Suppressor macrophage treated with lipopolysaccharide for 1 hour (primary cell): ENCODE results near the gene LRFN4.

Experiments used
- DNase-seq, 3 donors: peaks; one replicate each; pipeline ENCODE4 v3.0.0-alpha.2; 2020 to 2022

Gene LRFN4

DNA sequence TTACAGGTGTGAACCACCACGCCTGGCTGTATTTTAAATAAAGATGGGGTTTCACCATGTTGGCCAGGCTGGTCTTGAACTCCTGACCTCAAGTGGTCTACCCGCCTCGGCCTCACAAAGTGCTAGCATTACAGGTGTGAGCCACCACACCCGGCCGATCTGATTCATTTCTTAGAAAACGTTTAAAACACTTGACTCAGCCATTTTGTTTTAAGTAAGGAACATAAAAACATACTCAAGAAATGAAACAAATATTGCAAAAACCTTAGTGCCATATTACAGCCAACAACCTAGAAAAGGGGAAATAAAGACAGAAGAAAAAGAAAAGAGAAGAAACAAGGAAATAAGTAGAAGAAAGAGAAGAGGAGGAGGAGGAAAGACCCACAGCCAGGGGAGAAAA is 17.4 kb downstream of the LRFN4 start:
- DNase-seq, result no peak

DNA sequence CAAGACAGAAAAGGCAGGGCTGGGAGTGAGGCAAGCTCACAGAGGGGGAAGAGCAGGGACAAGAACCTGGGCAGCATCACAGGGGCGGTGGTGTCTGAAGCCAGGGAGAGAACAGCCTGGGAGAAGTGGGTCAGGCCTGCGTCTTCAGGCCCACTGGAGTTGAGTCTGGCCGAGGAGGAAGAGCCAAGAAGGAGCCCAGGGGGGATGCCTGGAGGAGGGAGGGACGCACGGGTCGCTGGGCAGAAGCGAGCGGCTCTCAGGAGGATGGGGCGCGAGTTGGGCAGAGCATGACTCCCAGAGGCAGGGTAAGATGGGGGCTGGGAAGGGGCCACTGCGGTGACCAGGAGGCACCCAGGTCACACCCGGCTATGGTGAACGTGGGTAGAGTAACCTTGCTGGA is 18.5 kb downstream of the LRFN4 start:
- no peak for DNase-seq

DNA sequence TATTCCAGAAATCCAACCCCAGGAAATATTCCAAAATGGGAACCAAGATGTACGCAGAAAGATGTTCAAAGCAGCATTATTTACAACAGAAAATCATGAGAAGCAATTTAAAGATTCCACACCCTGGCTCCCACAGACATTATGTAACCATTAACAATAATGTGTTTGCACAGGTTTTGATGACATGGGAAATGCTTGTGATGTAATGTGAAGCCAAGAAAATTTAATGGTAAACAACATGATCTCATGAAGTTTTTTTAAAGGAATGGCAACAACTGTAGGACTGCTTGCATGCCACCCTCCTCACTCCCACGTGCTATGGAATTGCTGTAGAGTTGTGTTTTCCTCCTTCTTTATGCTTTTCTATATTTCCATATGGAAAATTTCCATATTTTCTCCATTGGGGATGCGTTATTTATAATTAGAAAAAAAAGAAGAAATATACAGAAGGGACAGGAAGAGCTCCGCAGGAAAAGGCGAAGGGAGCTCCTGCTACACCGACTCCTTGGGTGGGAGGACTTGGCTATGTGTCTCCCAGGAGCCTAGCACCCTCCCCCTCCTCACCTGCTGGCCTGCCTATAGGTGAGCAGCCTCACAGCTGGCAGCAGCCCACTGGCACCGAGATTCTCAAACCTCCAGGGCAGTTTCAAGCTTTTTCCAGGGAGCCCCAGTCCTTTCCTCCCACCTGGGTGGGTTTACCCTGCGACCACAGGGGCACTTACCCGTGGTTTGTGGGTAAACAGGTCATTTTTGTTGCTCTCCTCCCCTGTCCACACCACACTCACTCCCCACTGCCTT is 20.9 kb downstream of the LRFN4 start:
- DNase-seq, result no peak

DNA sequence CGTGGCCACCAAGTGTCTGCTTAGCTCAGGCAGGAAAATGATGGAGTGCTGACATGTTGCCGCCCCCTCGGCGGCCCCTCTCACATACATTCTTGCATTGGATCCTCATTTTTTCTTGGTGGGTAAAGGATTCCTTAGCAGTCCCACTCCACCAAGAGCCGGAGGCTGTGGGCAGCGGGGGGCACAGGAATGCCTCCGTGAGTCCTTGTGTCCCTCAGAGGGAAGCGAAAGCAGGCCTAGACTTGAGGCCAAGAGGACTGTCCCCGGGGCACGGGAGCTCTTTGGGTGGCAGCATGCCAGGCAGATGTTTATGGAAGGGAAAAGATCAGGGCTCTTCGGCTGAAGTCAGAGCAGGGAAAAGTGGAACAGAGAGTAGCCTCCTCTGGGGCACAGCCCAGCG is 21.6 kb downstream of the LRFN4 start:
- DNase-seq, result no peak

DNA sequence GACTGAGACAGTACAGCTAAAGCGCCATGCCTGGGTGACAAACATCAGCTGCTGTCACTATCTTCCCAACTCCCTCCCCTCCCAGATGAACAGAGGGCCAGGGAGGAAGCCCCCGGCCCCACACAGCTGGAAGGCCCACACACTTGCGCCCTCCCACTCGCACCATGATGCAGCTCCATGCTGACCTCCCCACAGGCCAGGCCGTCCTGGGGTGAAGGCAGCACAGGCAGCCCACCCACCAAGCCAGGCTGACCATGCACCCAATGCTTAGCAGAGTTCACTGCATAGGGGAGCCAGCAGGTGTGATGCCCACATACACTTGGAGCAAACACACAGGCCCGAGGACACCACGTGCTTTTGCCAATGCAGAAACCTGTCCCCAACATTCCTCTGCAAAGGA is 22.1 kb downstream of the LRFN4 start:
- DNase-seq, result no peak

DNA sequence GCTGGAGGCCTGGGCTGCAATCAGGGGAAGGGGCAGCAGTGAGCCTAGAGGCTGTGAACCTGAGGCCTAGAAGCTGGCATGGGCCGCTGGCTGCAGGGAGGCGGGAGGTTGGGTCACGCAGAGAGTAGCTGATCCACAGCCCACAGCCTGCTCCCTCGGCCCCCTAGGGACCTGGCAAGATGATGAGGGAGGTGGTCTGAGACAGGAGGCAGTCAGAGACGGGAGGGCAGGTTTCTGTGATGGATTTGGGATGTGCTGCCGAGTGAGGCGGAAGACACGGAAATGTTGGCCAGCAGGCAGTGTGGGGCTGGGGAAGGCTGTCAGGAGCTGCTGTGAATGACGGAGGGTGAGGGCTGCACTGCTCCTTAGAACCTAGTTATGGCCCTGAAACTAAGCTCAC is 22.7 kb downstream of the LRFN4 start:
- no peak for DNase-seq

DNA sequence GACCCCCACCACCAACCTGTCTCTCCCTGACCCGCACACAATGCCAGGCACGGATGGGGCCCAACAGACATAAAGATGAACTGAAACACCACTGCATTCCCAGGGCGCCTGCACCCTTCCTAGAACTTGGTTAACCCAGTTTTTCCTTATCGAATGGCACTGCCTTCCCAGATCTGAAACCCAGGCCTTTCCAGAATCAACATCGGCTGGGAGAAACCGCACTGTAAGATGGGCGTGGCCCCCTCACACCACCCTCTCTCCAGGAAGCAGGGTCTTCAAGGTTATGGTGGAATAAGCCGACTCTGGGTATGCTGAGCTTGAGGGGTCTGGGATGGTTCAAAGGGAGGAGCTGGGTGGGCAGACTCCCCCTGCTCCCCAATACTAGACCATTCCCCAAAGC is 23.1 kb downstream of the LRFN4 start:
- DNase-seq, result no peak

DNA sequence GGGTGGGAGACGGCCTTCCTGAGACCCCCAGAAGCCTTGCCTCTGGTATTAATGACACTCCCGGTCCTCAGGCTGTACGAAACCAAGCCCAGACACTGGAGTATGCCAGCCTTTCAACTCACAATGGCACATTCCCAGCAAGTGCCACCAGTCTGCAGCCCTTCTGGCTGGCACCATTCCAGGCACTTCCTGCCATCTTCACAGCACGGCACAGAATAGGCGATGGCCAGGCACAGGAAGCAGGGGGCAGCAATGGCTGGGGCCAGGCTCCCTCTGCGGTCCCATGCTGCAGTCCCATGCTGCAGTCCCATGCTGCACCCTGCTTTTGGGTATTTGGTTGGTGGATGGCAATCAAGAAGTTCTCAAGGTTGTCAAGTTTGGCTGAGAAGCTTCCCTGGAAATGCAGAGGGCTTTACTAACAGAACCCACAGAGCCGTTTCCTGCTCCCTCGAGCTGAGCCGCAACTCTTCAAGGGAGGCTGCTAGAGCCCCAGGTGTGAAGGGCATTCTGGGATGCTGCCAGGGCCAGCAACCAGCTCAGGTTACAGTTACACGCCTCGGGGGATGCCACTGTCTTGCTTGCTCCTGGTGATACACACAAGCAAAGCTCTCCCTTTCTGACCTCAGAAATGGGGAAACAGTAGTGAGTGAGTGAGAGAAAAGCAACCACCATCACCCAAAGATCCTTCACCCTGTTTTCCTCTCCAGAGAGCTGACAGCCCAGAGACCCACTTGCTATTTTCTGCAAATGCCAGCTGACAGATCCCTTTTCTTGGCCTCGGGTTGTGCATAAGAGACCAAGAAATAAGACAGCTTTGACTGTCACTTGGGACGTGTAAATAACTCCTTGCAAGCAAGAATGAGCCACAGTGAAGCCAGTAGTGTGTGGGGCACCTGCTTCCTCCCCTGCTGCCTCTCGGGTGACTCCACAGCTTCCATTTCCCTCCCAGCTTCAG is 23.9 kb downstream of the LRFN4 start:
- DNase-seq, result no peak

DNA sequence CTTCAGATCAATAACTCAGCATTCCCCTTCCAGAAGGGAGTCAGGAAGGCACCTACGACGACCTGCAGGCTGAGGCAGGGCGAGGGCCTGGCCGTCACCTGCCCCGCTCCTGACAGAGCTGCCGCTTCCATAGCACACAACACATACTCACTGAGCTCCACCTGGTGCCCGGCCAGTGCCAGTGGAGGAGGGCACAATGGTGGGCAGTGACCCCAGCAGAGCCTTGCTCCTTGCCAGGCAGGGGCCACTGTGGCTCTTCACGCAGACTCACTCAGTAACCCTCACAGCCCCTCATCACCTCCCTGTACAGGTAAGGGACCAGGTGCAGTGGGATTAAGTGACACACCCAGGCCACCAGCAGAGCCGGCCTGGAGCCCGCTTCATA is 24.6 kb downstream of the LRFN4 start:
- no peak for DNase-seq

DNA sequence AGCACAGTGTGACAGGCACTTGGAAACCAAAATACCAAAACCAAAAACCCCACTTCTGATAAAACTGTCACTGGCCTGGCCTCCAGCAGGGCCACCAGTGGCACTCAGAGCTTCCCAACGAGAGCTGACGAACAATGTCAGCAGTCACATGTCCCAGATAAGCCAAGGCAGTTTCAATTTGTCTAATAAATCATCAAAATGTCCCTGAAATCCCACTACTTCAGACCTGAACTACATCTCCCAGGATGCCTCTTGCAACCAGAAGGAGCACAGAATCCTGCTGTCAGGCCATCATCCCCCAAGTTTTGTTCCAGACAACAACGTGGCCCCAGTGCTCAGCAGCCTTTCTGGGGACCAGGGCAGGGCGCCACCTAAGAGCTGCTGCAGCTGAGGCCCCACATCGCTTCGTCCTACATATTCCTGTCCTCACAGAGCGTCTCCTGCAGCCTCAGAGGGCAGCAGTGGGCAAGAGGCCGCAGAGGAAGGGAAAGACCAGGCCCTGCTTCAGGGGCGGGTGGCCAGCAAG is 25.1 kb downstream of the LRFN4 start:
- no peak for DNase-seq

DNA sequence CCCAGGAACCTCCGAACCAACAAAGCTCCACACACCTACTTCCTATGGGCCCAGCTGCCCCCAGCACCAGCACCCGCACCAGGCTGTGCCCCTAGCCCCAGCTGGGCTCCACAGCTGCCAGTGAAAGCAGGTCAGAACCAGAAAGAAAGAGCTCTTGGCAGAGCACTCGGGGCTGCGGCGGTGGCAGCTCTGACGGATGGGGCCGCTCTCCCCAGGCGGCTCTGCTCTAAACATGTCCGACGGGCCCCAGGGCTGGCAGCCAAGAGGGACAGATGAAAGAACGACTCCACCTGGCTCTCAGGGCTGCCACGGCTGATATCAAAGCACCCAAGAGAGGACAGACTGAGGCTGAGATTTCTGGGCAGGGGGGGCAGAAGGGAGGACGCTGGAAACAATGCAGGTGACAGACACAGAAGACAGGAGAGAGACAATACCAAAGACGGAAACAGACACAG is 25.7 kb downstream of the LRFN4 start:
- no peak for DNase-seq

DNA sequence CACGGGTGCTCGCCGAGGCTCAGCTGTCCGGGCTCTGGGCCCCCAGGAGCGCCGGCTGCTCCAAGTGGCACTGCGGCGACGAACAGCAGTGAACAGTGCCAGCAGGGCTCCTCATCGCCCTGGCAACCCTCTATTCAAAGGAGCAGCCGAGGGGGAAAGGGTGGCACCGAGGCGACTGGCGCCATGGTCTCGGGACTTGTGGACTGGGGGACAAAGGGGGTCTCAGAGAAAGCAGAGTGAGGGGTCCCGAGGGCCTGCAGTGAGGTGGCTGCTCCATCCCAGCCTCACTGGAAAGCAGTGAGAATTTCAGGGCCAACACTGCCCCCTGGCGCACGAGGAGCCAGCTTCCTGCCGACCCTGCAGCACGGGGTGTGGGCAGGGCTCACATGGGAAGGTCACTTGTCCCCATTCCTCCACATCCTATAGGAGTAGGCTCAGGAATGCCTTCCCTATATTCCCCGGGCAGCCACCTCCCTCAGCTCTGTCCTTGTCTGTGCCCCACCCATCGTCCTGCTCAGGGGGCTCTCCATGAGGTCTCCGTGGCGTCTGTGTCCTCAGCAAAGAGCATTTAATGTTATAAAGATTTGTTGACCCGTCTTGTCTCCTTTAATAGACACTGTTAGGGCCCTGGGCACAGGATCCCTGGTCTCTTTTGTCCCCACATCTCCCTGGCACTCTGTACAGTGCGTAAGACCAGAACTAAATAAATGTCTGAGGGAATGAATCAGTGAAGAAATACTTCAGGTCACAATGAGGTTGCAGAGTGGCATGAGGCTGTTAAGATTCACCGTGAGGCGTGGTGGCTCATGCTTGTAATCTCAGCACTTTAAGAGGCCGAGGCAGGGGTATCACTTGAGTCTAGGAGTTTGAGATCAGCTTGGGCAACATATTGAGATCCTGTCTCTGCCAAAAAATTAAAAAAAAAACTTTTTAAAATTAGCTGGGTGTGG is 26.4 kb downstream of the LRFN4 start:
- peak; percentile 64 to 86 (median 69) for DNase-seq

DNA sequence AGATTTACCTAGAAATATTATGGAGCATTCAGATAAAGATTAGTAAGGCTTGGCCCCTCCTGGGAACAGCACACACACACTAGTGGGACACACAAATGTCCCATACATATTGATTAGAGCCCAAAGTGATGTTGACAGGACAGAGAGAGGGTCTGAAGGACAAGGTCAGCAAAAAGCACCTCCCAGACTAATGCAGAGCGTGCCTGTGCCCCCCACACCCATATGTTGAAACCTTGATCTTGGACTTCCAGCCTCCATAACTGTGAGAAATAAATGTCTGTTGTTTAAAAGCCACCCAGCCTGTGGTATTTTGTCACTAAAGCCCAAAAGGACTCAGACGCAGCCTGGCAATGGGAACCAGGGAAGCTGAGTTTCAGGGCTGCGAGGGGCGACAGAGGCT is 27.6 kb downstream of the LRFN4 start:
- no peak for DNase-seq

DNA sequence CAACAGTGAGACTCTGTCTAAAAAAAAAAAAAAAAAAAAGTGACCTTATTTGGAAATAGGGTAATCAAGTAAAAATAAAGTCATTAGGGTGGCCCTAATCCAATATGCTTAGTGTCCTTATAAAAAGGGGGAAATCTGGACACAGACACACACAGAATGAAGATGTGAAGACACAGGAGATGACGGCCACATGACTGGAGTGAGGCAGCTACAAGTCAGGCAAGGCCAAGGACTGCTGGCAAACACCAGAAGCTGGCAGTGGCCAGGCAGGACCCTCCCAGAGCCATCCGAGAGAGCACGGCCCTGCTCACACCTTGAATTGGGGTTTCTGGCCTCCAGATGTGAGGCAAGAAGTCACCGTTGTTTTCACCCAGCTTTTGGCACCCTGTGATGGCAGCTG is 28.6 kb downstream of the LRFN4 start:
- DNase-seq, result no peak

DNA sequence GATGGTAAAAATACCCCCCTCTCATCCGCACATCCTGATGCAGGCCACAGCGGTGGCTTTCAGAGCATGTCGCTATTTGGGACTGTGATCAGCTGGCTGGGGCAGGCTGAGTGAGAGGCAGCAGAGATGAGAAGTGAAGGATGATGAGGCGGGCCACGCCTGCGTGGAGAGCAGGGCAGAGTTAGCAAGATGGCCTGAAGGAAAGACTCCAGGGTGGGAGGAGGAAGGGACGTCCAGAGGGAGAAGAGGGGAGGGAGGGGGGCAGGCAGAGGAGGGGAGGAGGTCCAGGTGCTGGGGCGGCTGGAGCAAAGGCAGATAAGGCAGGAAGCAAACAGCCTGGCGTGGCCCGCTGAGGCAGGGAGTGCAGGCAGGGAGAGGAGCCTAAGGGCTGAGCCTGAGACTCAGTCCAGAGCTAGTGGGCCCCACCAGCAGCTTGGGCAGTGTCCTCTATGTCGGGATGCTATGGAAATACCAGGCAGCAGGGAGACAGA is 29.1 kb downstream of the LRFN4 start:
- DNase-seq, result no peak

DNA sequence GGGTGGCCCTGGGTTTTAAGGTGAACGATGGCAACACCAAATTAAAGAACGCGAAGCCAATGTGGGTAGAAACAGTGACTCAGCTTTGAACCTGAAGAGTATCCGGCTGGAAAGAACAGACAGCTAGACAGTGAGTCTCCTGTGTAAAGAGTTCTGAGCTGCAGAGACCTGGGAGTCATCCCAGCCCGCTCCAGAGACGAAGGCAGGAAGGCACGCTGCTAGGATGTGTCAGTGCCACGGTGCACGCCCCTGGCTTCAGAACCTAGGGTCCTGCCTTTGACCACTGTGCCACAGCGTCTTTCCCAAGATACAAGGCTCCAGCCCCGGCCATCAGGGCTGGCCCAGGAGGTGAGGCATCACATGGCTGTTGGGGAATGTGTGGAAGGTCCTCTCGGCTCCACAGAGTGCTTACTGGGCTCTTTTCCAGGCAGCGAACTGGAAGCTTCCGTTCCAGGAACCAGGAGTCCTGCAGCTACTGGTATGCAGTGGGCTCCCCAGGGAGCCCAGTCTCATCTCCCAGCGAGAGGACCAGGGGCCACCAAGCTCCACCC is 29.9 kb downstream of the LRFN4 start:
- no peak for DNase-seq

DNA sequence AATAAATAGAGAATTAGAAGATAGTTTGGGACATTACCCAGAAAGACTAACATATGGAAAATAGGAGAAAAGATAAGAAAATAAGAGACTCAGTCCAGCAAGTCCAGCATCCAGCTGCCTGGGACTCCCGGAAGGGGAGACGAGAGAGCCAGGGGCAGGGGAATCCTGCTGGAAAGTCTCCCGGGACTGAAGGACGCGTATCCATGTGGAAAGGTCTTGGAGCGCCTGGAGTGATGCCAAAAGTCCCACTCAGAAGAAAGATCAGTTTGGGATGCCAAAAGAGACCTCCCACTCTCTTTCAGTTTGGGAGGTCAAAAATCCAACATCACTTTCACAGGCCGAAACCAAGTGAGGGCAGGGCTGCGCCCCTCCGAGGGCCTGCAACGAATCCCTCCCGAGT is 30.7 kb downstream of the LRFN4 start:
- DNase-seq, result no peak

DNA sequence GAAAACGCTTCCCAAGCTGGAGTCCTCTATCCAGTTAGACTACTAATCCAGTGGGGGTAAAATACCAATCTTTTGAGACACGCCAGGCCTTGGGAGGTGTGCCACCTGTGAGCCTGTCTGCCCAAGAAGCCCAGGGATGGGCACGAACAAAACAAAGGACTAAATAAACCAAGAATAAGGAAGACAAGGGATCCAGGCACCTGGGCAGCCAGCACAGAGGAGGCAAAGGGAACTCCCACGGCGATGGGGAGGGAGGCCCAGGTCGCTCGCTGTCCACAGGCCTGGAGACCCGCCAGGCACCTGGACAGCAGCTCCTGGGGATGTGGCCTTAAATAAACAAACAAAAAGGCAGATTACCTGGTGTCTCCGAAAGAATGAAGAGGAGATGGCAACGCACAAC is 31.4 kb downstream of the LRFN4 start:
- DNase-seq, result no peak

DNA sequence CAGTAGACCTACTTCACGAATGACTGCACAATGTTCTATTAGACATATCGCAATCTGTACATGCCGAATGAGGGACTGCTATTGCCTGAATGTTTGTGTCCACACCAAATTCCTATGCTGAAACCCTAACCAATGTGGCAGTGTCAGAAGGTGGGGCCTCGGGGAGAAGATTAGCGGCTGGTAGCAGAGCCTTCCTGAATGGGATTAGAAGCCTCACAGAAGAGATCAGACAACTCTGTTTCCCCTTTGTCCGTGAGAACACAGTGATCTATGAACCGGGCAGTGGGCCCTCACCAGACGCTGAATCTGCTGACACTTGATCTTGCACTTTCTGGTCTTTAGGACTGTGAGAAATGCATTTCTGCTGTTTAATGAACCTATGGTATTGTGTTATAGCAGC is 33.1 kb downstream of the LRFN4 start:
- no peak for DNase-seq

DNA sequence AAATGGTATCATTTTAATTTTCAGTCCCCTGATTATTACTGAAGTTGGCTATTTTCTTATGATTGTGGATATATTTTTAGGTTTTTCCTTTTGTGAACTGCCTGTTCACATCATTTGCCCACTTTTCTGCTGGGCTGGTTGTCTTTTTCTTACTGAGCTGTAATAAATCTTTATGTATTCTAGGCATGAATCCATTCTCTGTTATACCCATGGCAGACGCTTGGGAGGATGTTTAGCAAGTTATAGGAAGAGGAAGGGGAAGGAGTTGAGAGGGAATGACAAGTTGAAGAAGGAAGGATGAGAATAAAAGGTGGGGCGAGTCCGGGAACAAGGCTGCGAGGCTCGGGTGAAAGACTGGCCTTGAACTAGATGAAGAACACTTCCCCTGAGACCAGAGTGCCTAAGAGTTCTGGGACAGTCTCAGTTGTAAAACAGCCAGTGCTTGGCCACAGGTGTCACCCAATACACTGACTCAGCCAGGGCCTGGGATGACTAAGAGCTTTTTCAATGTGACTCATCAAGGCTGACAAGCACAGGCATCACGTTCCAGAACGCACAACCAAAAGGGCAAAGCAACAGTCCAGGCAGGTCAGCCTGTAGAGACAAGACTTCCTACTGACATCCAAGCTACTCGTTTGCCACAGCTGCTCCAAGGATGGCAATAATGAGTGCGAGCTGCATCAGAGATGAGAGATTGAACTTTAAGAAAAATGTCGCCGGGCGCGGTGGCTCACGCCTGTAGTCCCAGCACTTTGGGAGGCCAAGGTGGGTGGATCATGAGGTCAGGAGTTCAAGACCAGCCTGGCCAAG is 35.2 kb downstream of the LRFN4 start:
- peak; percentile 55 to 67 (median 63) for DNase-seq

DNA sequence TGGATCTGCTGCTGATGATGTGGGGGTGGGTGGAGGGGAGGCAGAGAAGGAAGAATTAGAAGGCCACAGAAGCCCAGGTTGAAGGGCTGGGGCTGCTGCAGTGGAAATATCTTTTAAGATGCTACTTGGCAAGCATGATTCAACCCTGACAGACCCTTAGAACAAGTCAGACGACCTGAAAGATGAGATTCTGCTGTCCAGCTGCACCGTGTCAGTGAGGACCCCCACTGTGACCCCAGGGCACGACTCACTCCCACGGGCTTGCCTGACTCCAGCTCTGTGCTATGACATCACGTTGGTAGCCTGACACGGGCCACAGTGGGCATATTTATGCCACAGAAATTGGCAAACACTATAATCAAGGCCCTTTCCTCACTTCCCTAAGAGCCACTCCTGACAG is 36.0 kb downstream of the LRFN4 start:
- DNase-seq, result no peak
